HepG2 (cell line): Measurements from ENCODE around the gene GSG1. TPM values are rescaled to one million over a fixed set of nuclear protein-coding genes. Genes with fewer than 3 reads are reported as not detected.

Experiments used
- AGO1 ChIP-seq: fragments of 200-400 bp; formaldehyde crosslinking; IDR thresholded peaks from 2 replicates; pipeline ENCODE4 v1.6.1; 2017; ENCODE audit warnings: mild to moderate bottlenecking, low read depth, low read length, moderate library complexity; ENCODE audit not compliant: poor library complexity, severe bottlenecking
- CBX1 ChIP-seq: IDR thresholded peaks from one replicate; pipeline ENCODE4 v1.6.1; 2016; ENCODE audit warnings: antibody characterized with exemption, low read depth
- CCAR2 ChIP-seq: fragments of 200-400 bp; formaldehyde crosslinking; optimal IDR thresholded peaks from 2 replicates; pipeline ENCODE3; 2018; ENCODE audit warnings: low read depth, mild to moderate bottlenecking, low read length, moderate library complexity
- EP300 ChIP-seq, 3 experiments: sonication (generic) in 1 of 3; formaldehyde crosslinking in 1 of 3; IDR thresholded peaks; 2 replicates each; pipeline versions ENCODE4 v1.5.1 to v1.6.1; 2011 to 2020; ENCODE audit warnings: low read depth in 2 of 3, low read length in 2 of 3, borderline replicate concordance in 1 of 3, improper control_type of control experiment in 1 of 3, mild to moderate bottlenecking in 1 of 3, missing genetic modification reagents in 1 of 3, moderate library complexity in 1 of 3
- FOXO1 ChIP-seq: sonication (generic); formaldehyde crosslinking; IDR thresholded peaks from 2 replicates; pipeline ENCODE4 v1.4.0; 2020; ENCODE audit warnings: missing genetic modification reagents
- GATA4 ChIP-seq: sonication (generic); IDR thresholded peaks from 2 replicates; pipeline ENCODE4 v1.6.1; 2016; ENCODE audit warnings: antibody characterized with exemption, low read depth, borderline replicate concordance
- KDM5B ChIP-seq: sonication (generic); formaldehyde crosslinking; IDR thresholded peaks from 2 replicates; pipeline ENCODE4 v1.4.0; 2020; ENCODE audit warnings: missing genetic modification reagents, mild to moderate bottlenecking, borderline replicate concordance
- MATR3 ChIP-seq: sonication (generic); formaldehyde crosslinking; IDR thresholded peaks from 2 replicates; pipeline ENCODE4 v1.4.0; 2020; ENCODE audit warnings: missing genetic modification reagents
- MIXL1 ChIP-seq: IDR thresholded peaks from 2 replicates; pipeline ENCODE4 v1.6.1; 2016
- SUZ12 ChIP-seq: fragments of 150-350 bp; IDR thresholded peaks from 2 replicates; pipeline ENCODE4 v1.6.1; 2014; ENCODE audit warnings: low read depth, low read length
- SYNCRIP ChIP-seq: fragments of 200-400 bp; formaldehyde crosslinking; IDR thresholded peaks from 2 replicates; pipeline ENCODE4 v1.6.1; 2018; ENCODE audit warnings: mild to moderate bottlenecking, low read depth, low read length; ENCODE audit not compliant: insufficient read depth
- TERF1 ChIP-seq: sonication (generic); formaldehyde crosslinking; IDR thresholded peaks from 2 replicates; pipeline ENCODE4 v1.8.0; 2022; ENCODE audit warnings: mild to moderate bottlenecking, missing genetic modification reagents, moderate library complexity
- THRA ChIP-seq: sonication (generic); formaldehyde crosslinking; IDR thresholded peaks from 2 replicates; pipeline ENCODE4 v1.4.0; 2020; ENCODE audit warnings: missing genetic modification reagents, borderline replicate concordance
- THYN1 ChIP-seq: sonication (generic); formaldehyde crosslinking; IDR thresholded peaks from 2 replicates; pipeline ENCODE4 v1.8.1; 2023; ENCODE audit warnings: low read depth, mild to moderate bottlenecking, moderate library complexity, missing genetic modification reagents, borderline replicate concordance
- ZBTB39 ChIP-seq: sonication (generic); formaldehyde crosslinking; IDR thresholded peaks from 2 replicates; pipeline ENCODE4 v1.5.0; 2020; ENCODE audit warnings: missing genetic modification reagents
- ZBTB8A ChIP-seq: sonication (generic); formaldehyde crosslinking; IDR thresholded peaks from 2 replicates; pipeline ENCODE4 v1.4.0; 2020; ENCODE audit warnings: mild to moderate bottlenecking, low read depth, missing genetic modification reagents, borderline replicate concordance
- ZFP91 ChIP-seq: sonication (generic); formaldehyde crosslinking; IDR thresholded peaks from 2 replicates; pipeline ENCODE4 v1.9.0; 2022; ENCODE audit warnings: missing genetic modification reagents, mild to moderate bottlenecking, borderline replicate concordance
- ZFYVE20 ChIP-seq: sonication (generic); formaldehyde crosslinking; IDR thresholded peaks from 2 replicates; pipeline ENCODE4 v1.8.0; 2023; ENCODE audit warnings: low read depth, mild to moderate bottlenecking, moderate library complexity, missing genetic modification reagents, borderline replicate concordance
- ZNF383 ChIP-seq: sonication (generic); formaldehyde crosslinking; IDR thresholded peaks from 2 replicates; pipeline ENCODE4 v1.4.0; 2020; ENCODE audit warnings: missing genetic modification reagents, mild to moderate bottlenecking, borderline replicate concordance
- ZNF564 ChIP-seq: sonication (generic); formaldehyde crosslinking; IDR thresholded peaks from 2 replicates; pipeline ENCODE4 v1.8.1; 2023; ENCODE audit warnings: mild to moderate bottlenecking, missing genetic modification reagents
- ZNF737 ChIP-seq: sonication (generic); formaldehyde crosslinking; IDR thresholded peaks from 2 replicates; pipeline ENCODE4 v1.5.0; 2020; ENCODE audit warnings: missing genetic modification reagents, mild to moderate bottlenecking, borderline replicate concordance
- ZNF839 ChIP-seq: sonication (generic); formaldehyde crosslinking; IDR thresholded peaks from 2 replicates; pipeline ENCODE4 v1.4.0; 2020; ENCODE audit warnings: missing genetic modification reagents, mild to moderate bottlenecking, borderline replicate concordance
- polyA plus RNA-seq, 8 experiments: library from polyadenylated mRNA; depleted of rRNA in 3 of 8; stranded (reverse) in 7 of 8; unstranded in 1 of 8; fragments of >200 nt; fragmentation: Illumina TruSeq in 4 of 8; extraction: Trizol in 4 of 8; gene quantifications; 2 replicates each; pipeline versions ENCODE4 v1.2.1 to v1.2.3, GENCODE V29; 2011 to 2016; ENCODE audit warnings: low read depth in 4 of 8, missing spikeins in 1 of 8, mixed read lengths in 1 of 8; ENCODE audit not compliant: insufficient read depth in 1 of 8
- total RNA-seq, 5 experiments: library from RNA; depleted of rRNA; stranded (reverse); fragments of >200 nt; fragmentation: Illumina TruSeq; extraction: Trizol; gene quantifications; 2 replicates each; pipeline ENCODE4 v1.2.3, GENCODE V29; 2016; ENCODE audit warnings: low read depth in 1 of 5

Gene GSG1
- total and polyA plus RNA-seq, 2 of the 13 experiments (the other 11 are each of a cell fraction or from before 2014, with no cell fraction given): not detected

DNA sequence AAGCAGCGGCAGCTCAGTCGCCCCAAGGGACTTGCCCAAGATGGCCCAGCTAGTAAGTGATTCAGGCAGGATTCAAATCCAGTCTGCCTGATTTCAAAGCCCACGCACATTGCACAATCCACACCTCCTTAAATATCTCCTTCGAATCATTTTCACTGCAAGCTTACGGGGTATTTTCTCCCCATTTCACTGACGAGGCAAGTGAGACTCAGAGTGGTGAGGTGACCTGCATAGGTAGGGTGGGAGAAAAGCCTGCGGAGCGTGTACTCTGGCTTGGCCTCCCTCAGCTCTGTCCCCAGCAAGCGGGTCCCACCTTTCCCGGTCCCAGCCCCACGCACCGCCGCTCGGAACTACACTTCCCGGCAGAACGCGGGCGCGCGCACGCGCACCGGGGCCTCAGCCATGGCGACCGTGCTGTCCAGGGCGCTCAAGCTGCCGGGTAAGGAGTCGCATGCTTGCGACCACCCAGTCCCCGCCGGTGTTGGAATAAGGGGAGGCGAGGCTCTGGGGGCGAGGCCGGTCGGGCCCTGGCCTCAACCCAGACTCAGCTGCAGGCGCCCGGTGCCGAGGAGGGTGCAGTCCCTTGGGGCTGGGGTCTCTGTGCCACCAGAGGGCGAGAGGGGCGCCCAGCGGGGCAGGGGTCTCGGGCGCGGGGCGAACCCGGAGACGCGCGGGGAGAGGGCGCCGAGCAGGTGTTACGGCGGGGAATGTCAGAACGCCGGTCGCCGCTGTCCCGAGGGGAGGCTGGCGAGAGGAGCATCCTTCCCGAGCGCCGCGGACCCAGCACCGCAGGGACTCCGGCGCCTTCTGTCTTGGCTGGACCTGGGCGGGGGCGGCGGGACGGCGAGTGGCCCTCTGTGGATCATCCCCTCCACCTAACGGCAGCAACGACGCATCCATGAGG, 59.2 kb downstream of the GSG1 start, which contains the start of gene FAM234B (continued):
- TF ChIP-seq THRA (CRISPR knock-in tag) (no peak), FOXO1 (CRISPR knock-in tag) (0 out of 2 replicates have a peak, but pooled peaks have one; percentile 8), ZBTB8A (CRISPR knock-in tag) (no peak), ZFYVE20 (no peak), SYNCRIP (no peak), CCAR2 (no peak), AGO1 (no peak), ZNF737 (CRISPR knock-in tag) (no peak), MATR3 (CRISPR knock-in tag) (no peak), CBX1 (no peak), SUZ12 (peak; percentile 68), ZNF839 (no peak), ZFP91 (peak; percentile 50; the same call in 1 of the 2 replicates), MIXL1 (CRISPR knock-in tag) (no peak), ZNF564 (no peak), ZBTB39 (no peak), GATA4 (no peak), EP300 (IDR thresholded peaks at IDR 0.05; ENCODE audit: low read depth in 2 of 2, low read length in 2 of 2) (no peak), EP300 (CRISPR knock-in tag; IDR thresholded peaks at IDR 0.05; ENCODE audit: borderline replicate concordance) (no peak), ZNF383 (CRISPR knock-in tag) (no peak), THYN1 (CRISPR knock-in tag) (0 out of 2 replicates have a peak, but pooled peaks have one; percentile 28), KDM5B (CRISPR knock-in tag) (peak; percentile 73; the same call in 1 of the 2 replicates), TERF1 (CRISPR knock-in tag) (no peak)
